Epithelial cell of esophagus (primary cell): Measurements from ENCODE around the gene HDHD5.
A peak's percentile ranks its signal among the peaks of the same experiment; 100 is the strongest.

ENCODE experiments used
- DNase-seq: peaks from one replicate; pipeline ENCODE4 v3.0.0; 2010; ENCODE audit warnings: low read depth
- H3K4me3 ChIP-seq: 2 replicates; pipeline ENCODE4 v1.5.1; 2011; ENCODE audit warnings: mild to moderate bottlenecking, low read length, control low read depth
- TF ChIP-seq, protein P1 (sequence below): IDR thresholded peaks from 2 replicates; pipeline ENCODE4 v1.5.1; 2011; ENCODE audit warnings: low read depth, mild to moderate bottlenecking, low read length, control low read depth, inconsistent platforms; ENCODE audit not compliant: insufficient read depth; ENCODE audit errors: missing control alignments

The HDHD5 gene

DNA sequence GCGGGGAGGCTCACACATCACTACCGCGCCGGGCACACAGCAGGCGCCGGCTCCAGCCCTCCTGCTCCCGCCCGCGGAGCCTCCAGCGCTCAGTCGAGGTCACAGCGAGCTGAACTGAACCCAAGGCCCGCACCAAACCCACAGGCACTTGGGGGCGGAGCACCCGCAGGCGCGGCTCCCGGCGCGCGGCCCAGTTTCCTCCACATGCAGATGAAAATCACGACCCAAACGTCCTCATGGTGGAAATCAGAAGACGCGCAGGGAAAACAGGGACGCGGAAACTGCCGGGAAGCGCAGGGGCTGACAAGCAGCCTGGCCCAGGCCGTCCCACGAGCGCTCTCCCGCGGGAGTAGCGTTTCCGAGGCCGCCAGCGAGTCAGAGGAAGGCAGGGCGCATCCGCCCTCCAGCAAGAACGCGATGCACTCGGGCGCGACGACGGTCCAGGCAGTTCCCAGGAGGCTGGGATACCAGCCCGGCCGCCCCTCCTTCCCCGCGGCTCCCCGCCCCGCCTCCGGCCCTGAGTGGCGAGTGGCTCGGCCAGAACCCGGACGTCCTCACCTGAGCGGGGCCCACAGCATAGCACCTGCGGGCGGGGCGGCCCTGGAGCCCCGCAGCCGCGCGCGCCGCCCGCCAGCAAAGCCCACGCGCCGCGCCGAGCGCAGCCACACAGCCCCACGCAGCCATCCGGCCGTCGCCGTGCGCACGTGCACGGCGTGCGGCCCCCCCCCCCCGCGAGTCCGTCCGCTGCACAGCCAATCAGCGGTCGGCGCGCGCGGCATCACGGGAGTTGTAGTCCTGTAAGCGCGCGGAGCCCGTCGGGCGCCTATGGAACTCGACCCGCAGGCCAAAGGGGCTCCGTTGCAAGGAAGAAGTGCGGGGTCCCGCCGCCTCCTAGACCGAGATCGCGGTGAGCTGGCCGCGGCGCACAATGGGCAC, at the start of gene HDHD5:
HDHD5 (minus strand) TSS at position 710 of the 936 bp plus-strand sequence; CDS start at position 684, 26 bp downstream.
- peak; percentile 92 for DNase-seq
- peak within 1 kb of the TSS; percentile 70 for H3K4me3 ChIP-seq
- TF ChIP-seq, protein P1, sequence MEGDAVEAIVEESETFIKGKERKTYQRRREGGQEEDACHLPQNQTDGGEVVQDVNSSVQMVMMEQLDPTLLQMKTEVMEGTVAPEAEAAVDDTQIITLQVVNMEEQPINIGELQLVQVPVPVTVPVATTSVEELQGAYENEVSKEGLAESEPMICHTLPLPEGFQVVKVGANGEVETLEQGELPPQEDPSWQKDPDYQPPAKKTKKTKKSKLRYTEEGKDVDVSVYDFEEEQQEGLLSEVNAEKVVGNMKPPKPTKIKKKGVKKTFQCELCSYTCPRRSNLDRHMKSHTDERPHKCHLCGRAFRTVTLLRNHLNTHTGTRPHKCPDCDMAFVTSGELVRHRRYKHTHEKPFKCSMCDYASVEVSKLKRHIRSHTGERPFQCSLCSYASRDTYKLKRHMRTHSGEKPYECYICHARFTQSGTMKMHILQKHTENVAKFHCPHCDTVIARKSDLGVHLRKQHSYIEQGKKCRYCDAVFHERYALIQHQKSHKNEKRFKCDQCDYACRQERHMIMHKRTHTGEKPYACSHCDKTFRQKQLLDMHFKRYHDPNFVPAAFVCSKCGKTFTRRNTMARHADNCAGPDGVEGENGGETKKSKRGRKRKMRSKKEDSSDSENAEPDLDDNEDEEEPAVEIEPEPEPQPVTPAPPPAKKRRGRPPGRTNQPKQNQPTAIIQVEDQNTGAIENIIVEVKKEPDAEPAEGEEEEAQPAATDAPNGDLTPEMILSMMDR = no peak

DNA sequence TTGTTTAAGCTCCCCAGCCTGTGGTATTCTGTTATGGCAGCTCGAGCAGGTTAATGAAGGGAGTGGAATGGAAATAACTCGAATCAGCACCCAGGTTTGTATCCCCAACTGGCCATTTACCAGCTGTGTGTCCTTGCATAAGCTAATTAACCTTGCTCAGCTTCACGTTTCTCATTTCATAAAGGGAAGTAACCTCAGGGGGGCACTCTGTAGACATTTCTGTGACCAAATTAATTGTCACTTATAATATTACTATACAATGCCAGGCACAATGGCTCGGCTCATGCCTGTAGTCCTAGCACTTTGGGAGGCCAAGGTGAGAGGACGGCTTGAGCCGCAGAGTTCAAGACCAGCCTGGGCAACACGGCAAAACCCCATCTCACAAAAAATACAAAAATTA, 46.4 kb upstream of the HDHD5 start:
- TF ChIP-seq, protein P1 = no peak
- no peak overlapping the region for H3K4me3 ChIP-seq
- DNase-seq = no peak

DNA sequence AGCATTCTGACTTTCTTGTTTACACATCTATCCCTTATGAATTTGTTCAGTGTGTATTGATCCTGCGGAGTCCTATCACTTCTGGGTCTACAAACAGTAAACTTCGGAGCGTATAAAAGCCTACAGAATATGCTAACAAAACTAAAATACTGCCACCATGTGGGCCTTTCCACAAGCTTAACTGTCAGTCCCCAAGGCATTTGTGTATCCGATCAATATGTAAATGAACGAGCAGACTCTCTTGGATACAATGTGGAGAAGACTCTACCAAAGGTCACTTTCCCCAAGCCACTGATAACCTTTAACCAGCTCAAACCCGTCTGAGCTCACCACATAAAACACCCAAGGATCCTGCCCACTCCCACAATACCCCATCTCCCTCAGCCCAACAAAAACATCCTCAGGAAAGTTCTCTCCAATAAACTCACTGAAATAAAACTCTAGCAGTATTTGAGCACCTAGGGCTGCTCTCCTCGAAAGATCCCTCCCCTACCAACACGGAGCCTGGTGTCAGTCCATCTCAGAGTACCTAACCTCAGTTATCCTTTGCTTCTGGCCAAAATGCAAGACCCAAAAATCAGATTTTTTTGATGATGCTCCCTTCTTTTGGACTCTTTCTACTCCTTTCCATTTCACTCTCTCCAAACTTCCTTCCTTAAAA, 42.3 kb upstream of the HDHD5 start:
- TF ChIP-seq, protein P1 = no peak
- DNase-seq = no peak
- no peak overlapping the region for H3K4me3 ChIP-seq

DNA sequence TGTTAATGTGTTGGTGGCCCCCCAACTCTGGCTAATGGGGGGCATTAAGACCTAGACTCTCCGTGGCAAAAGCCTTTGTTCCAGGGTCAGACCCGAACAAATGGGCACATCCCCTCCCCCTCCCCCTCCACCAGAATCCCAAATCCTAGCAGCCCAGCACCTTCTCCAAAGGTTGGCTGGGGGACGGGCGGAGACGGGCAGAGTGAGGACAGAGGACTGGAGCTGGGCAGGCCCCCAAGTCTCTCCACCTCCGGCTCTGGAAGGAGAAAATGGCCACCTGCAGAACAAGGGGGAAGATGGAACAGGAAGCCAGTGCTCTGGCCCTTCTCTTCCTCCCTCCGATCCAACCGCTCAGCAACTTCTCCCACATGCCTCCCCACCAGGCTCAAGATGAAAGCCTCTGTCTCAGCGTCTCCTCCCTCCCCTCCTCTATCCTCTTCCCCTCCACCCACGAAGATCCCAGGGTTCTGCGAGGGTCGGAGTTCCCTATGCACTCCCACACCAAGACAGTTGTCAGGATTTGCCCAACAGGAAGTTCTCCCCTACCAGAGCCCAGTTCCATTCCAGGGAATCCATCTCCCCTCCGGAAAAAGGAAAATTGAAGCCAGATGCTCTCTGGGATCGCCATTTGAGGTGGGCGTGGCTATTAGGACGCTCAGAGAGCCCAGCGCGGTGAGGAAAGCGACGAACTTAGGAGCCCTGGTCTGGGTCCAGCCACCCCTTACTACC, 40.1 kb upstream of the HDHD5 start:
- TF ChIP-seq, protein P1 = no peak
- H3K4me3 ChIP-seq = no peak overlapping the region
- no peak for DNase-seq

DNA sequence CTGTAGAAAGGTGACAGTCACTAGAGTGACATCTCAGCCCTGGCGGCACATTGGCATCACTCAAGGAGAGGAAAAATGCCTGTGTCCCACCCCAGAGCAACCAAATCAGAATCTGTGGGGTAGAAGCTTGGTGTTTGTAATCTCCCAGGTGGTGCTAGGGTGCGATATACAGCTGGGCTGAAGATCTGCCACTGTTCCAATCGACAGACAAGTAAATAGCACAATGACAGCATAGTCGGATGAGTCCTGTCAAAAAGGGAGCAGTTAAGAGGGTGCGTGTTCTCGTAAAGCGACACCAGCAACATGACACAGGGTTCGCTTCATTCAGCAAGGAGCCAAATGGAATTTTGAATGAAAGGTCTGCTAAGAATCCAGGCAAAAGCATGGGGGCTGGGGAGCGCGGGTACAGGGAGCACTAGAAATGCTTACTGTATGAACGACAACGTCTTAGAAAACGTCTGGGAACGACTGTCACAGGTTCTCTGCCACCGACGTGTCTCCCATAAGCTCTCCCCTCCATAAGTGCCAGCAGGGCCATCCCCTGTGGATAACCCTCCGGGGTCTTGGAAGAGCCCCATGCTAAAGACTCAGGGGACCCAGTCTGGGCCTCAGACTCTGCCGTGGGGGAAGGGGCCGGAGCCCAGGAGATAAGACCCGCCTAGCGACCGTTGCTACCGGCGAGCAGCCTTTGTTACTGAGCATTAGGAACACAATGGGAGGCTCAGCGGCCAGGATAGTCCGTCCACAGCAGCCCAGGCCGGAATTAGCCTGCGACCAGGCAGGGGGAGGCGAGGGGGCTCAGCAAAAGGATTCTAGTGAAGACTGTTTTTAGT, 39.3 kb upstream of the HDHD5 start:
- TF ChIP-seq, protein P1 = no peak
- DNase-seq = no peak
- H3K4me3 ChIP-seq = no peak overlapping the region

DNA sequence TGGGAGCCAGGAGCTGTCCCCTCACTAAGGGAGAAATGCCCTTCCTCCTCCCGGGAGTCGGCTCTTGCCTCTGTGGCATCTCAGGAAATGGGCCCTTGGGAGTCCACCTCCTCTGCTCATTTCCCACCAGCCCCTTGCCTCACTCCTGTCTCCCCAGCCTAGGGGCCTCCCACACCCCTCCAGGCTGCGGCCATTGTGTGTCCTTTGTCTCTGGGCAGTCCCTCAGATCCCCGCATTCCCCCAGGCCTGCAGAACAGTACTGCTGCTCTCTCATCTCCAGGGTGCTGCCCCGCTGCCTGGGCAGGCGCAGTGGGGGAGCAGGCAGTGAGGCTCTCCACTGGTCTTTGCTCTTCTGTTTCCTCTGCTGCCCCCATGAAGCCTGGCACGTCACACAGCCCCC, 35.1 kb upstream of the HDHD5 start:
- no peak overlapping the region for H3K4me3 ChIP-seq
- TF ChIP-seq, protein P1 = no peak
- no peak for DNase-seq
